ENCODE data around the gene CPLX4. TPM values are rescaled to one million over a fixed set of nuclear protein-coding genes. Genes with fewer than 3 reads are reported as not detected.
"Not testable (repeated sequence)": the region's sequence is repeated elsewhere in the genome, so short reads cannot be mapped to it uniquely, and the experiment has no call there.

The CPLX4 gene
- total RNA-seq, 1 donor from 2014 or later: not detected

DNA sequence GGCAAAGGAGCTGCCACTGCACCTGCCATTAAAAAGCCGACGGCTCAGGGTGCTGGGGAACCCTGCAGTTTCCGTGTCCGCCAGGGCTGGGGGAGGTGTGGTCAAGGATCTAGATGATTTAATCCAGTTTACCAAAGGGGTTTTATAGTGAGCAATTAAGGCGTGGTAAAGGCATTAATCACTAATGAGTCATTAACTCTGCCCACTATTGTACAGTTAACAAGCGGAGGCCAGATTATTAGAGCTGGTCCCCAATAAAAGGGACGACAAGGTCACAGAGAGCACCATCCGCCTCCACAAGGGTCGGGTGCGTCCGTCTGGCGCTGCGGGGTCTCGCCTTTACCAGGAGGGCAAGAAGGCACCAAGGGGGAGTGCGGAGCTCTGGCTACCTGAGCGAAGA lies 54.8 kb downstream of the CPLX4 start:
- no peak for TF ChIP-seq CTCF (conservative IDR thresholded peaks at IDR 0.05)
- no peak overlapping the region for H3K27ac Mint-ChIP-seq
- peaks cover 12% of the 10 kb centered on the region for H3K4me1 Mint-ChIP-seq (ENCODE audit: unreplicated experiment)
- H3K4me3 Mint-ChIP-seq: peak overlapping the region; percentile 57
- H3K27me3 Mint-ChIP-seq: peaks cover 100% of the 10 kb centered on the region
- DNase-seq (ENCODE audit: extremely low spot score, unreplicated experiment): no peak
- H3K9me3 Mint-ChIP-seq: peaks cover 6% of the 10 kb centered on the region
- H3K36me3 Mint-ChIP-seq: no peaks in the 10 kb centered on the region

DNA sequence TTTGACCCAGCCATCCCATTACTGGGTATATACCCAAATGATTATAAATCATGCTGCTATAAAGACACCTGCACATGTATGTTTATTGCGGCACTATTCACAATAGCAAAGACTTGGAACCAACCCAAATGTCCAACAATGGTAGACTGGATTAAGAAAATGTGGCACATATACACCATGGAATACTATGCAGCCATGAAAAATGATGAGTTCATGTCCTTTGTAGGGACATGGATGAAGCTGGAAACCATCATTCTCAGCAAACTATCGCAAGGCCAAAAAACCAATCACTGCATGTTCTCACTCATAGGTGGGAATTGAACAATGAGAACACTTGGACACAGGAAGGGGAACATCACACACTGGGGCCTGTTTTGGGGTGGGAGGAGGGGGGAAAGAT lies 56.2 kb downstream of the CPLX4 start:
- H3K4me1 Mint-ChIP-seq (ENCODE audit: unreplicated experiment); DNase-seq (ENCODE audit: extremely low spot score, unreplicated experiment); H3K4me3 Mint-ChIP-seq; H3K36me3 Mint-ChIP-seq; H3K27ac Mint-ChIP-seq; H3K9me3 Mint-ChIP-seq: not testable (repeated sequence)
- H3K27me3 Mint-ChIP-seq: peaks cover 100% of the 10 kb centered on the region

- H3K4me3 Mint-ChIP-seq; H3K27ac Mint-ChIP-seq; H3K9me3 Mint-ChIP-seq; H3K36me3 Mint-ChIP-seq; H3K4me1 Mint-ChIP-seq (ENCODE audit: unreplicated experiment); DNase-seq (ENCODE audit: extremely low spot score, unreplicated experiment): not testable (repeated sequence)
- H3K27me3 Mint-ChIP-seq: peaks cover 98% of the 10 kb centered on the region
Measured at GRCh38 chr18:59261842-59262241, 56.6 kb downstream of the CPLX4 start.

- not testable (repeated sequence) for H3K4me1 Mint-ChIP-seq (ENCODE audit: unreplicated experiment); DNase-seq (ENCODE audit: extremely low spot score, unreplicated experiment); H3K4me3 Mint-ChIP-seq; H3K36me3 Mint-ChIP-seq; H3K27ac Mint-ChIP-seq
- H3K27me3 Mint-ChIP-seq: peaks cover 58% of the 10 kb centered on the region
- H3K9me3 Mint-ChIP-seq: peaks cover 10% of the 10 kb centered on the region
Measured at GRCh38 chr18:59255491-59255890, 63.0 kb downstream of the CPLX4 start.

GRCh38 chr18:59249199-59249774 lies 69.2 kb downstream of the CPLX4 start:
- DNase-seq (ENCODE audit: extremely low spot score, unreplicated experiment): no peak
- peaks cover 73% of the 10 kb centered on the region for H3K27me3 Mint-ChIP-seq
- H3K9me3 Mint-ChIP-seq: peaks cover 4% of the 10 kb centered on the region
- no peaks in the 10 kb centered on the region for H3K36me3 Mint-ChIP-seq
- TF ChIP-seq CTCF (conservative IDR thresholded peaks at IDR 0.05): peak; percentile 87
- H3K27ac Mint-ChIP-seq: no peak overlapping the region
- H3K4me1 Mint-ChIP-seq (ENCODE audit: unreplicated experiment): peaks cover 6% of the 10 kb centered on the region
- H3K4me3 Mint-ChIP-seq: no peak overlapping the region

- H3K9me3 Mint-ChIP-seq: peaks cover 4% of the 10 kb centered on the region
- no peak overlapping the region for H3K4me3 Mint-ChIP-seq
- H3K4me1 Mint-ChIP-seq (ENCODE audit: unreplicated experiment): peaks cover 6% of the 10 kb centered on the region
- H3K27me3 Mint-ChIP-seq: peaks cover 72% of the 10 kb centered on the region
- no peak for DNase-seq (ENCODE audit: extremely low spot score, unreplicated experiment)
- no peak overlapping the region for H3K27ac Mint-ChIP-seq
- TF ChIP-seq CTCF (conservative IDR thresholded peaks at IDR 0.05): no peak
- H3K36me3 Mint-ChIP-seq: no peaks in the 10 kb centered on the region
Measured at GRCh38 chr18:59246796-59247195, 71.7 kb downstream of the CPLX4 start.

Other genes starting within 250 kb of the CPLX4 start
- gene SEC11C, start 178.8 kb downstream of the CPLX4 start, total RNA-seq (ENCODE audit: low replicate concordance): 70.5 and 101 TPM in 2 replicates
- gene GRP, start 98.5 kb downstream of the CPLX4 start, total RNA-seq (ENCODE audit: low replicate concordance): 1.2 and 3.0 TPM in 2 replicates
- gene RAX, start 45.2 kb downstream of the CPLX4 start, total RNA-seq (ENCODE audit: low replicate concordance): not detected in 2 replicates
- 77.8 and 82.5 TPM in 2 replicates for gene LMAN1, start 40.6 kb upstream of the CPLX4 start, total RNA-seq (ENCODE audit: low replicate concordance)

Measured in type B pancreatic cell (in vitro differentiated cells).